Liver (tissue), 9 donors: ENCODE results near the gene ARHGEF2. TPM values are rescaled to one million over a fixed set of nuclear protein-coding genes. Genes with fewer than 3 reads are reported as not detected.

Experiments used
- DNase-seq: peaks from one replicate; pipeline ENCODE4 v3.0.0-alpha.2; 2017; ENCODE audit warnings: low spot score
- H3K27ac ChIP-seq, 2 donors: one replicate each; pipeline ENCODE4 v1.7.0; 2013; ENCODE audit warnings: inconsistent platforms in 2 of 2, low read length in 2 of 2, control low read depth in 1 of 2, low read depth in 1 of 2, mild to moderate bottlenecking in 1 of 2
- H3K27me3 ChIP-seq, 4 donors: one replicate each; pipeline versions ENCODE4 v1.6.1 to v1.7.0; 2013; ENCODE audit warnings: low read length in 3 of 4, inconsistent platforms in 1 of 4, mild to moderate bottlenecking in 1 of 4, moderate library complexity in 1 of 4; ENCODE audit not compliant: control insufficient read depth in 4 of 4, insufficient read depth in 4 of 4
- H3K36me3 ChIP-seq, 4 donors: one replicate each; pipeline versions ENCODE4 v1.6.1 to v1.7.0; 2013; ENCODE audit warnings: low read length in 3 of 4, mild to moderate bottlenecking in 3 of 4, low read depth in 1 of 4, moderate library complexity in 1 of 4; ENCODE audit not compliant: control insufficient read depth in 4 of 4, insufficient read depth in 3 of 4
- H3K4me1 ChIP-seq, 4 donors: one replicate each; pipeline versions ENCODE4 v1.6.1 to v1.7.0; 2013; ENCODE audit warnings: low read length in 3 of 4, mild to moderate bottlenecking in 3 of 4, moderate library complexity in 1 of 4; ENCODE audit not compliant: control insufficient read depth in 4 of 4, insufficient read depth in 4 of 4
- H3K4me3 ChIP-seq, 3 donors: one replicate each; pipeline versions ENCODE4 v1.6.1 to v1.7.0; 2013; ENCODE audit warnings: low read length in 3 of 3, control low read depth in 1 of 3, low read depth in 1 of 3, mild to moderate bottlenecking in 1 of 3
- H3K9ac ChIP-seq, 2 donors: one replicate each; pipeline ENCODE4 v1.7.0; 2013; ENCODE audit warnings: low read length in 2 of 2, mild to moderate bottlenecking in 2 of 2, moderate library complexity in 2 of 2, control low read depth in 1 of 2, low read depth in 1 of 2
- H3K9me3 ChIP-seq, 4 donors: one replicate each; pipeline versions ENCODE4 v1.6.1 to v1.7.0; 2013; ENCODE audit warnings: low read length in 3 of 4; ENCODE audit not compliant: control insufficient read depth in 4 of 4
- FOXA2 ChIP-seq: IDR thresholded peaks from 2 replicates; pipeline ENCODE4 v1.6.1; 2016; ENCODE audit warnings: antibody characterized with exemption
- GABPA ChIP-seq, 2 donors: IDR thresholded peaks in 1 of 2; conservative IDR thresholded peaks in 1 of 2; 2 replicates each; pipeline ENCODE4 v1.6.1; 2016; ENCODE audit warnings: antibody characterized with exemption in 2 of 2, mild to moderate bottlenecking in 1 of 2, moderate library complexity in 1 of 2
- HNF4G ChIP-seq: IDR thresholded peaks from 2 replicates; pipeline ENCODE4 v1.6.1; 2016; ENCODE audit warnings: antibody characterized with exemption
- JUND ChIP-seq, 2 donors: IDR thresholded peaks; 2 replicates each; pipeline ENCODE4 v1.6.1; 2016; ENCODE audit warnings: antibody characterized with exemption in 2 of 2
- NR2F2 ChIP-seq: IDR thresholded peaks from 2 replicates; pipeline ENCODE4 v1.6.1; 2016; ENCODE audit warnings: antibody characterized with exemption
- RAD21 ChIP-seq, 2 donors: IDR thresholded peaks; 2 replicates each; pipeline ENCODE4 v1.6.1; 2016; ENCODE audit warnings: antibody characterized with exemption in 2 of 2, mild to moderate bottlenecking in 2 of 2
- RXRA ChIP-seq, 2 donors: IDR thresholded peaks; 2 replicates each; pipeline ENCODE4 v1.6.1; 2017 to 2018; ENCODE audit warnings: antibody characterized with exemption in 2 of 2, mild to moderate bottlenecking in 1 of 2
- SP1 ChIP-seq: IDR thresholded peaks from 2 replicates; pipeline ENCODE4 v1.6.1; 2018; ENCODE audit warnings: antibody characterized with exemption, mild to moderate bottlenecking
- TAF1 ChIP-seq: conservative IDR thresholded peaks from 2 replicates; pipeline ENCODE4 v1.6.1; 2016; ENCODE audit warnings: antibody characterized with exemption, mild to moderate bottlenecking
- WGBS: extraction: QIAGEN DNeasy Blood & Tissue Kit; methylation state at CpG from one replicate; pipeline ENCODE4 v1.1.7; 2013; 5-methylcytosine and 5-hydroxymethylcytosine counted together
- polyA plus RNA-seq, 2 donors: library from polyadenylated mRNA; stranded (reverse) in 1 of 2; unstranded in 1 of 2; fragments of 200-250 nt in 1 of 2; fragments of >200 nt in 1 of 2; fragmentation: Nextera tagmentation in 1 of 2; extraction: Ambion mirVana in 1 of 2; gene quantifications; one replicate each; pipeline versions ENCODE4 v1.2.1 to v1.2.3, GENCODE V29; 2013 to 2015
- total RNA-seq, 2 donors: library from RNA; depleted of rRNA; stranded (reverse); fragments of >200 nt; gene quantifications; one replicate each; pipeline ENCODE4 v1.2.3, GENCODE V29; 2014
- TF ChIP-seq, protein P1 (sequence below): IDR thresholded peaks from 2 replicates; pipeline ENCODE4 v1.6.1; 2016; ENCODE audit warnings: antibody characterized with exemption
- TF ChIP-seq, protein P2 (sequence below): IDR thresholded peaks from 2 replicates; pipeline ENCODE4 v1.6.1; 2016; ENCODE audit warnings: antibody characterized with exemption, mild to moderate bottlenecking
- TF ChIP-seq, protein P3 (sequence below): fragments of 150-350 bp; IDR thresholded peaks from 2 replicates; pipeline ENCODE4 v1.5.1; 2017; ENCODE audit warnings: improper control_type of control experiment, low read depth, low read length; ENCODE audit not compliant: missing input control
- donor health status: healthy.
- donor health status: healthy.
- donor health status: healthy.
- donor health status: healthy.
- donor health status: healthy.

The ARHGEF2 gene
- total and polyA plus RNA-seq, 4 donors, result 3.2 to 59.1 (median 10.3) TPM

DNA sequence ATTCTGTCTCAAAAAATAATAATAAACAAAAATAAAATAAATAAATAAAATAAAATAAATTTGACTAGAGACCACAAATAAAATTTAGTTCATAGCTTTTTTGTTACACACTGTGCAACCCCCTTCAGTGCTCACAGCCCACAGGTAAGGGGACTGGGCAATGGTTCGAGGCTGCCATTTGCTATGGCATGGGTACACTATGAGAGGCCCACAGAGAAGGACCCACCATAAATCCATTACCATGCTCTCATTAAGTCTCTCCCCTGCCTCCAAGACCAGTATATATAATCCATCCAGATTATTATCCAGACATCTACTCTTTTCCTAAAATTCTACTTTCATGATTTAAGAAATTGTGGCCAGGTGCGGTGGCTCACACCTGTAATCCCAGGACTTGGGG, 58.5 kb downstream of the ARHGEF2 start:
- H3K36me3 ChIP-seq, result peaks cover 22 to 85% (median 73%) of the 10 kb centered on the region in 4 donors
- H3K4me1 ChIP-seq, result no peaks in the 10 kb centered on the region
- no peak overlapping the region for H3K4me3 ChIP-seq
- H3K27ac ChIP-seq, result no peak overlapping the region
- DNase-seq, result no peak
- TF ChIP-seq RAD21 (IDR thresholded peaks at IDR 0.05) (no peak), JUND (IDR thresholded peaks at IDR 0.05) (no peak), NR2F2 (no peak), RXRA (IDR thresholded peaks at IDR 0.05) (no peak), FOXA2 (no peak), GABPA (IDR thresholded peaks at IDR 0.05 in 1 of 2, conservative IDR thresholded peaks at IDR 0.05 in 1 of 2) (no peak), TAF1 (no peak)
- TF ChIP-seq, protein P1, sequence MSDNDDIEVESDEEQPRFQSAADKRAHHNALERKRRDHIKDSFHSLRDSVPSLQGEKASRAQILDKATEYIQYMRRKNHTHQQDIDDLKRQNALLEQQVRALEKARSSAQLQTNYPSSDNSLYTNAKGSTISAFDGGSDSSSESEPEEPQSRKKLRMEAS, result no peak
- TF ChIP-seq, protein P2, sequence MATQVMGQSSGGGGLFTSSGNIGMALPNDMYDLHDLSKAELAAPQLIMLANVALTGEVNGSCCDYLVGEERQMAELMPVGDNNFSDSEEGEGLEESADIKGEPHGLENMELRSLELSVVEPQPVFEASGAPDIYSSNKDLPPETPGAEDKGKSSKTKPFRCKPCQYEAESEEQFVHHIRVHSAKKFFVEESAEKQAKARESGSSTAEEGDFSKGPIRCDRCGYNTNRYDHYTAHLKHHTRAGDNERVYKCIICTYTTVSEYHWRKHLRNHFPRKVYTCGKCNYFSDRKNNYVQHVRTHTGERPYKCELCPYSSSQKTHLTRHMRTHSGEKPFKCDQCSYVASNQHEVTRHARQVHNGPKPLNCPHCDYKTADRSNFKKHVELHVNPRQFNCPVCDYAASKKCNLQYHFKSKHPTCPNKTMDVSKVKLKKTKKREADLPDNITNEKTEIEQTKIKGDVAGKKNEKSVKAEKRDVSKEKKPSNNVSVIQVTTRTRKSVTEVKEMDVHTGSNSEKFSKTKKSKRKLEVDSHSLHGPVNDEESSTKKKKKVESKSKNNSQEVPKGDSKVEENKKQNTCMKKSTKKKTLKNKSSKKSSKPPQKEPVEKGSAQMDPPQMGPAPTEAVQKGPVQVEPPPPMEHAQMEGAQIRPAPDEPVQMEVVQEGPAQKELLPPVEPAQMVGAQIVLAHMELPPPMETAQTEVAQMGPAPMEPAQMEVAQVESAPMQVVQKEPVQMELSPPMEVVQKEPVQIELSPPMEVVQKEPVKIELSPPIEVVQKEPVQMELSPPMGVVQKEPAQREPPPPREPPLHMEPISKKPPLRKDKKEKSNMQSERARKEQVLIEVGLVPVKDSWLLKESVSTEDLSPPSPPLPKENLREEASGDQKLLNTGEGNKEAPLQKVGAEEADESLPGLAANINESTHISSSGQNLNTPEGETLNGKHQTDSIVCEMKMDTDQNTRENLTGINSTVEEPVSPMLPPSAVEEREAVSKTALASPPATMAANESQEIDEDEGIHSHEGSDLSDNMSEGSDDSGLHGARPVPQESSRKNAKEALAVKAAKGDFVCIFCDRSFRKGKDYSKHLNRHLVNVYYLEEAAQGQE, result no peak
- TF ChIP-seq, protein P3, sequence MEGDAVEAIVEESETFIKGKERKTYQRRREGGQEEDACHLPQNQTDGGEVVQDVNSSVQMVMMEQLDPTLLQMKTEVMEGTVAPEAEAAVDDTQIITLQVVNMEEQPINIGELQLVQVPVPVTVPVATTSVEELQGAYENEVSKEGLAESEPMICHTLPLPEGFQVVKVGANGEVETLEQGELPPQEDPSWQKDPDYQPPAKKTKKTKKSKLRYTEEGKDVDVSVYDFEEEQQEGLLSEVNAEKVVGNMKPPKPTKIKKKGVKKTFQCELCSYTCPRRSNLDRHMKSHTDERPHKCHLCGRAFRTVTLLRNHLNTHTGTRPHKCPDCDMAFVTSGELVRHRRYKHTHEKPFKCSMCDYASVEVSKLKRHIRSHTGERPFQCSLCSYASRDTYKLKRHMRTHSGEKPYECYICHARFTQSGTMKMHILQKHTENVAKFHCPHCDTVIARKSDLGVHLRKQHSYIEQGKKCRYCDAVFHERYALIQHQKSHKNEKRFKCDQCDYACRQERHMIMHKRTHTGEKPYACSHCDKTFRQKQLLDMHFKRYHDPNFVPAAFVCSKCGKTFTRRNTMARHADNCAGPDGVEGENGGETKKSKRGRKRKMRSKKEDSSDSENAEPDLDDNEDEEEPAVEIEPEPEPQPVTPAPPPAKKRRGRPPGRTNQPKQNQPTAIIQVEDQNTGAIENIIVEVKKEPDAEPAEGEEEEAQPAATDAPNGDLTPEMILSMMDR, result no peak
- no peak overlapping the region for H3K9ac ChIP-seq
- no peaks in the 10 kb centered on the region for H3K27me3 ChIP-seq
- WGBS, result 96% methylated on average over 2 of the region's 2 CpGs
- H3K9me3 ChIP-seq, result no peaks in the 10 kb centered on the region

DNA sequence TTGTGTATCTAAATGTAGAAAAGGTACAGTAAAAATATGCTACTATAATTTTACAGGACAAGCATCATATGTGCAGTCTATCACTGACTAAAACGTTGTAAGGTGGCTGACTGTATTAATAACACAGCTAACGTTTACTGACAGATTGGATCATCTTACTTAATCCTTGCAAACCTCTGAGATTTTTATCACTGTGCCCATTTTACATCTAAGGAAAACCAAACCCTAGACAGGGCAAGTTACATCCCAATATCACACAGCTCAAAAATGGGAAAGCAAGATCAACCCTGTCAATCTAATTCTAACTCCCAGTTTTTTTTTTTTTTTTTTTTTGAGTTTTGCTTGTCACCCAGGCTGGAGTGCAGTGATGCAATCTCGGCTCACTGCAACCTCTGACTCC, 59.7 kb downstream of the ARHGEF2 start:
- TF ChIP-seq NR2F2 (no peak), SP1 (no peak), HNF4G (no peak), GABPA (IDR thresholded peaks at IDR 0.05 in 1 of 2, conservative IDR thresholded peaks at IDR 0.05 in 1 of 2) (no peak), JUND (IDR thresholded peaks at IDR 0.05) (no peak)
- no peak for DNase-seq
- Histone ChIP-seq H3K4me3 (no peak overlapping the region), H3K9ac (no peak overlapping the region), H3K27me3 (no peaks in the 10 kb centered on the region), H3K4me1 (no peaks in the 10 kb centered on the region), H3K9me3 (no peaks in the 10 kb centered on the region), H3K36me3 (peaks cover 21 to 89% (median 76%) of the 10 kb centered on the region in 4 donors), H3K27ac (no peak overlapping the region)
- WGBS, result 74% methylated on average over 3 of the region's 3 CpGs
